HCT116 (cell line): ENCODE results near the gene RYR2. TPM values are rescaled to one million over a fixed set of nuclear protein-coding genes. Genes with fewer than 3 reads are reported as not detected.

ENCODE experiments used
- ATAC-seq: fragments of 200-7000 bp; cut with Tn5 transposase; 2 replicates; pipeline ENCODE4 v1.9.1; 2020; ENCODE audit warnings: mild to moderate bottlenecking, moderate library complexity
- BruUV-seq: library from RNA; stranded (reverse); fragments of 400-500 nt; replicated peaks from 2 replicates; lab custom pipeline; 2021; lab: Mats Ljungman, UMichigan
- CTCF ChIA-PET: fragments of 300-600 bp; sonication (Branson Sonifier 250); formaldehyde crosslinking; loops from one replicate; lab custom pipeline; 2021; ENCODE audit warnings: antibody characterized with exemption; lab: Charles Lee
- POLR2A ChIA-PET: fragments of 300-600, 350-600 bp; sonication (Branson Sonifier 250); formaldehyde crosslinking; loops from one replicate; lab custom pipeline; 2021; ENCODE audit warnings: antibody characterized with exemption; lab: Charles Lee
- RAD21 ChIA-PET, 2 experiments: fragments of 300-600 bp; sonication (Branson Sonifier 250); formaldehyde crosslinking; loops; one replicate each; lab custom pipeline; 2023; ENCODE audit warnings: low total read pairs in 2 of 2; ENCODE audit not compliant: uncharacterized antibody in 2 of 2, unreplicated experiment in 2 of 2, low non-redundant PET in 1 of 2; lab: Charles Lee
- DNase-seq: peaks from one replicate; pipeline ENCODE4 v3.0.0-alpha.2; 2010; ENCODE audit warnings: low read depth, low spot score
- H2AFZ ChIP-seq: fragments of 200-600 bp; shearing (Covaris generic), sonication (generic); 2 replicates; pipeline ENCODE4 v1.6.1; 2017; ENCODE audit warnings: low read depth, mixed run types, mixed read lengths, antibody characterized with exemption, low read length; ENCODE audit not compliant: poor library complexity, severe bottlenecking
- H3K27ac ChIP-seq: 2 replicates; pipeline ENCODE4 v1.5.1; 2012; ENCODE audit warnings: low read depth, low read length
- H3K27me3 ChIP-seq: fragments of 200-600 bp; sonication (generic); 2 replicates; pipeline ENCODE4 v1.6.1; 2016; ENCODE audit warnings: mixed run types, low read length, mixed read lengths; ENCODE audit not compliant: insufficient read depth
- H3K36me3 ChIP-seq, 2 experiments: fragments of 200-500 bp in 1 of 2; fragments of 200-600 bp in 1 of 2; sonication (Bioruptor generic) in 1 of 2; sonication (generic) in 1 of 2; 2 replicates each; pipeline versions ENCODE4 v1.5.1 to v1.6.1; 2014 to 2016; ENCODE audit warnings: low read length in 2 of 2, inconsistent platforms in 1 of 2, mixed read lengths in 1 of 2, mixed run types in 1 of 2; ENCODE audit not compliant: insufficient read depth in 2 of 2, control insufficient read depth in 1 of 2
- H3K4me1 ChIP-seq, 2 experiments: fragments of 200-600 bp in 1 of 2; sonication (generic) in 1 of 2; 2 replicates each; pipeline versions ENCODE4 v1.5.1 to v1.6.1; 2012 to 2017; ENCODE audit warnings: low read length in 2 of 2, inconsistent platforms in 1 of 2, mild to moderate bottlenecking in 1 of 2, mixed read lengths in 1 of 2, mixed run types in 1 of 2, moderate library complexity in 1 of 2; ENCODE audit not compliant: insufficient read depth in 2 of 2, control insufficient read depth in 1 of 2
- H3K4me2 ChIP-seq: fragments of 200-600 bp; sonication (generic); 2 replicates; pipeline ENCODE4 v1.6.1; 2017; ENCODE audit warnings: mixed run types, low read length, mixed read lengths
- H3K4me3 ChIP-seq, 2 experiments: fragments of 200-600 bp in 1 of 2; sonication (generic) in 1 of 2; replicated peaks in 1 of 2; 2 replicates each; pipeline ENCODE4 v1.5.1; 2011 to 2016; ENCODE audit warnings: low read length in 2 of 2, control low read depth in 1 of 2, low read depth in 1 of 2, mild to moderate bottlenecking in 1 of 2, mixed read lengths in 1 of 2, mixed run types in 1 of 2
- H3K79me2 ChIP-seq: fragments of 200-600 bp; sonication (generic); 2 replicates; pipeline ENCODE4 v1.6.1; 2017; ENCODE audit warnings: mild to moderate bottlenecking, mixed run types, low read length, moderate library complexity, mixed read lengths; ENCODE audit not compliant: insufficient read depth
- H3K9ac ChIP-seq: fragments of 200-600 bp; sonication (generic); 2 replicates; pipeline ENCODE4 v1.6.1; 2016; ENCODE audit warnings: low read length, mixed read lengths
- H3K9me2 ChIP-seq: fragments of 200-600 bp; sonication (generic), shearing (Covaris generic); 2 replicates; pipeline ENCODE4 v1.6.1; 2017; ENCODE audit warnings: mixed run types, mild to moderate bottlenecking, moderate library complexity; ENCODE audit not compliant: insufficient read depth
- H3K9me3 ChIP-seq, 2 experiments: fragments of 200-500 bp in 1 of 2; fragments of 200-600 bp in 1 of 2; sonication (Bioruptor generic) in 1 of 2; sonication (generic) in 1 of 2; 2 replicates each; pipeline ENCODE4 v1.6.1; 2014 to 2017; ENCODE audit warnings: low read length in 2 of 2, mixed read lengths in 2 of 2, inconsistent platforms in 1 of 2, low read depth in 1 of 2, mild to moderate bottlenecking in 1 of 2, mixed run types in 1 of 2, moderate library complexity in 1 of 2; ENCODE audit not compliant: control insufficient read depth in 1 of 2, insufficient read depth in 1 of 2
- H4K20me1 ChIP-seq: fragments of 200-600 bp; sonication (generic), shearing (Covaris generic); 2 replicates; pipeline ENCODE4 v1.6.1; 2017; ENCODE audit warnings: mixed run types, mild to moderate bottlenecking, moderate library complexity; ENCODE audit not compliant: insufficient read depth
- CBX3 ChIP-seq: IDR thresholded peaks from 2 replicates; pipeline ENCODE4 v1.6.1; 2012; ENCODE audit warnings: low read depth
- ELF1 ChIP-seq: IDR thresholded peaks from 2 replicates; pipeline ENCODE4 v1.6.1; 2012; ENCODE audit warnings: low read depth, borderline replicate concordance
- EZH2 ChIP-seq: fragments of 200-600 bp; sonication (generic); IDR thresholded peaks from 2 replicates; pipeline ENCODE4 v1.6.1; 2017; ENCODE audit warnings: antibody characterized with exemption, mixed run types
- EZH2phosphoT487 ChIP-seq: fragments of 200-600 bp; IDR thresholded peaks from 2 replicates; pipeline ENCODE4 v1.6.1; 2018; ENCODE audit warnings: antibody characterized with exemption, borderline replicate concordance
- FOSL1 ChIP-seq: IDR thresholded peaks from 2 replicates; pipeline ENCODE4 v1.6.1; 2012; ENCODE audit warnings: low read depth
- POLR2A ChIP-seq: IDR thresholded peaks from 2 replicates; pipeline ENCODE4 v1.7.0; 2011; ENCODE audit warnings: borderline replicate concordance; ENCODE audit not compliant: insufficient read depth, insufficient read length; ENCODE audit errors: extremely low read depth
- POLR2AphosphoS5 ChIP-seq: IDR thresholded peaks from 2 replicates; pipeline ENCODE4 v1.6.1; 2011; ENCODE audit warnings: mild to moderate bottlenecking, low read depth, low read length, moderate library complexity
- SP1 ChIP-seq: IDR thresholded peaks from 2 replicates; pipeline ENCODE4 v1.6.1; 2012; ENCODE audit warnings: low read depth
- TCF7L2 ChIP-seq: IDR thresholded peaks from 2 replicates; pipeline ENCODE4 v1.7.0; 2011; ENCODE audit warnings: borderline replicate concordance, inconsistent platforms; ENCODE audit not compliant: insufficient read depth, insufficient read length; ENCODE audit errors: extremely low read depth
- YY1 ChIP-seq: IDR thresholded peaks from 2 replicates; pipeline ENCODE4 v1.6.1; 2011; ENCODE audit warnings: low read length, low read depth, moderate library complexity, mild to moderate bottlenecking; ENCODE audit not compliant: insufficient replicate concordance; ENCODE audit errors: extremely low read depth
- intact Hi-C: fragments of 100-400 bp; cut with micrococcal nuclease; formaldehyde crosslinking; loops from 2 replicates; pipeline ENCODE4 v1.10.0; 2022
- total RNA-seq: library from RNA; stranded (reverse); gene quantifications from one replicate; pipeline ENCODE4 v1.2.1, GENCODE V29; 2021; ENCODE audit not compliant: unreplicated experiment
- TF ChIP-seq, protein P1 (sequence below): IDR thresholded peaks from 2 replicates; pipeline ENCODE4 v1.6.1; 2011; ENCODE audit warnings: mild to moderate bottlenecking, low read length, moderate library complexity; ENCODE audit not compliant: insufficient replicate concordance; ENCODE audit errors: extremely low read depth
- TF ChIP-seq, protein P2 (sequence below), 3 experiments: fragments of 200-600 bp in 1 of 3; sonication (generic) in 1 of 3; IDR thresholded peaks in 2 of 3; conservative IDR thresholded peaks in 1 of 3; 2 replicates each; pipeline ENCODE4 v1.5.1; 2012 to 2017; ENCODE audit warnings: low read depth in 2 of 3, low read length in 2 of 3, antibody characterized with exemption in 1 of 3, borderline replicate concordance in 1 of 3, control low read depth in 1 of 3, mild to moderate bottlenecking in 1 of 3, mixed read lengths in 1 of 3, mixed run types in 1 of 3, moderate library complexity in 1 of 3; ENCODE audit not compliant: insufficient read depth in 1 of 3

Gene RYR2
- total RNA-seq, 1 experiment from 2014 or later, result 0.02 TPM

DNA sequence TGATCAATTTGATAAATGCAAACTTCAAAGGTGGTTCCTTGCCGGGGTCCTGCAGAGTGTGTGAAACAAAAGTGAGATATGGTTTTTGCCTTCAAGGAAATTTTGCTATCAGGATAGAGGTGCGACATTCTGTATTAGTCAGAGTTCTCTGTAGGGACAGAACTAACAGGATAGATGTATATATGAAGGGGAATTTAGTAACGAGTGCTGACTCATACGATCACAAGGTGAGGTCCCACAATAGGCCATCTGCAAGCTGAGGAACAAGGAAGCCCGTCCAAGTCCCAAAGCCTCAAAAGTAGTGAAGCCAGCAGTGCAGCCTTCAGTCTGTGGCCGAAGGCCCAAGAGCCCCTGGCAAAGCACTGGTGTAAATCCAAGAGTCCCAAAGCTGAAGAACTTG is 157.0 kb downstream of the RYR2 start:
- Histone ChIP-seq H3K4me1 (no peaks in the 10 kb centered on the region), H4K20me1 (no peaks in the 10 kb centered on the region), H3K4me2 (no peak overlapping the region), H3K9me2 (no peaks in the 10 kb centered on the region), H3K27ac (no peak overlapping the region), H3K9ac (no peak overlapping the region), H2AFZ (no peak overlapping the region), H3K27me3 (no peaks in the 10 kb centered on the region), H3K9me3 (no peaks in the 10 kb centered on the region), H3K79me2 (no peaks in the 10 kb centered on the region), H3K36me3 (no peaks in the 10 kb centered on the region), H3K4me3 (no peak overlapping the region)
- ATAC-seq (no peak), DNase-seq (no peak)
- ChIA-PET POLR2A (no interaction called here), CTCF (no interaction called here), RAD21 (no interaction called here)
- intact Hi-C loops, result no loop called here
- no TSS peak for BruUV-seq
- TF ChIP-seq, protein P1, sequence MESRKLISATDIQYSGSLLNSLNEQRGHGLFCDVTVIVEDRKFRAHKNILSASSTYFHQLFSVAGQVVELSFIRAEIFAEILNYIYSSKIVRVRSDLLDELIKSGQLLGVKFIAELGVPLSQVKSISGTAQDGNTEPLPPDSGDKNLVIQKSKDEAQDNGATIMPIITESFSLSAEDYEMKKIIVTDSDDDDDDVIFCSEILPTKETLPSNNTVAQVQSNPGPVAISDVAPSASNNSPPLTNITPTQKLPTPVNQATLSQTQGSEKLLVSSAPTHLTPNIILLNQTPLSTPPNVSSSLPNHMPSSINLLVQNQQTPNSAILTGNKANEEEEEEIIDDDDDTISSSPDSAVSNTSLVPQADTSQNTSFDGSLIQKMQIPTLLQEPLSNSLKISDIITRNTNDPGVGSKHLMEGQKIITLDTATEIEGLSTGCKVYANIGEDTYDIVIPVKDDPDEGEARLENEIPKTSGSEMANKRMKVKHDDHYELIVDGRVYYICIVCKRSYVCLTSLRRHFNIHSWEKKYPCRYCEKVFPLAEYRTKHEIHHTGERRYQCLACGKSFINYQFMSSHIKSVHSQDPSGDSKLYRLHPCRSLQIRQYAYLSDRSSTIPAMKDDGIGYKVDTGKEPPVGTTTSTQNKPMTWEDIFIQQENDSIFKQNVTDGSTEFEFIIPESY, result no peak
- TF ChIP-seq YY1, result no peak

DNA sequence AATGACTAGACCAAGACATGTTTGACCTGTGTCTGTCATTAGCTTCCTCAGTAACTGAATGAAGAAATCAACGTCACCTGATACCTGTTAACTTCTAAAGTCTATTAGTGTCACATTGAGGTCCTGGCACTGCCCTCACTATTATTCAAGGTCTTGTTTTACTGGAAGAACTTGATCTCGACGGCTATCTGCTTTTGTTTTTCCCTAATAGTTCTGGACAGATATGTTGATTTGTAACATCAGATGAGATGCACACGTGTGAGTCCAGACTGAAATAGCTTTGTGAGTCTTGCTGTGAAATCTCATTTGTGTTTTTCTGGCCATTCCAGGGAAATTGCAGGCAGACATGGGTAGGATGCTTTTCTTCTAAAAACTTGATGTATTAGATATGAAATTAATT is 159.2 kb downstream of the RYR2 start:
- Histone ChIP-seq H3K9me2 (no peaks in the 10 kb centered on the region), H3K27ac (no peak overlapping the region), H3K27me3 (no peaks in the 10 kb centered on the region), H4K20me1 (no peaks in the 10 kb centered on the region), H3K4me2 (no peak overlapping the region), H3K79me2 (no peaks in the 10 kb centered on the region), H3K4me1 (no peaks in the 10 kb centered on the region), H3K36me3 (no peaks in the 10 kb centered on the region), H3K9me3 (no peaks in the 10 kb centered on the region), H2AFZ (no peak overlapping the region), H3K4me3 (no peak overlapping the region), H3K9ac (no peak overlapping the region)
- ChIA-PET RAD21 (no interaction called here), CTCF (no interaction called here), POLR2A (interaction anchor here (0.5 kb wide), 1 partner anchor 8 kb away, joined by 3 read pairs; no protein-coding TSS in a partner anchor)
- DNase-seq, result no peak
- TF ChIP-seq POLR2AphosphoS5 (no peak), TCF7L2 (no peak), YY1 (no peak), POLR2A (no peak), ELF1 (no peak), SP1 (no peak), EZH2 (no peak), CBX3 (no peak), EZH2phosphoT487 (no peak), FOSL1 (no peak)
- TF ChIP-seq, protein P2, sequence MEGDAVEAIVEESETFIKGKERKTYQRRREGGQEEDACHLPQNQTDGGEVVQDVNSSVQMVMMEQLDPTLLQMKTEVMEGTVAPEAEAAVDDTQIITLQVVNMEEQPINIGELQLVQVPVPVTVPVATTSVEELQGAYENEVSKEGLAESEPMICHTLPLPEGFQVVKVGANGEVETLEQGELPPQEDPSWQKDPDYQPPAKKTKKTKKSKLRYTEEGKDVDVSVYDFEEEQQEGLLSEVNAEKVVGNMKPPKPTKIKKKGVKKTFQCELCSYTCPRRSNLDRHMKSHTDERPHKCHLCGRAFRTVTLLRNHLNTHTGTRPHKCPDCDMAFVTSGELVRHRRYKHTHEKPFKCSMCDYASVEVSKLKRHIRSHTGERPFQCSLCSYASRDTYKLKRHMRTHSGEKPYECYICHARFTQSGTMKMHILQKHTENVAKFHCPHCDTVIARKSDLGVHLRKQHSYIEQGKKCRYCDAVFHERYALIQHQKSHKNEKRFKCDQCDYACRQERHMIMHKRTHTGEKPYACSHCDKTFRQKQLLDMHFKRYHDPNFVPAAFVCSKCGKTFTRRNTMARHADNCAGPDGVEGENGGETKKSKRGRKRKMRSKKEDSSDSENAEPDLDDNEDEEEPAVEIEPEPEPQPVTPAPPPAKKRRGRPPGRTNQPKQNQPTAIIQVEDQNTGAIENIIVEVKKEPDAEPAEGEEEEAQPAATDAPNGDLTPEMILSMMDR (IDR thresholded peaks at IDR 0.05 in 2 of 3, conservative IDR thresholded peaks at IDR 0.05 in 1 of 3; ENCODE audit: borderline replicate concordance in 1 of 3, insufficient read depth in 1 of 3, low read depth in 2 of 3, low read length in 2 of 3), result no peak
- intact Hi-C loops, result no loop called here
- no TSS peak for BruUV-seq
- no peak for ATAC-seq
